SK-N-SH (cell line): ENCODE measurements around the gene TTC3. TPM values are rescaled to one million over a fixed set of nuclear protein-coding genes. Genes with fewer than 3 reads are reported as not detected.

ENCODE experiments used
- CTCF ChIA-PET: fragments of 300-600, 350-600 bp; formaldehyde crosslinking; extraction: SDS; loops from one replicate; lab custom pipeline; 2021; lab: Yijun Ruan, JAX
- POLR2A ChIA-PET: fragments of 350-600 bp; sonication (Branson Sonifier 250); formaldehyde crosslinking; extraction: SDS; loops from one replicate; lab custom pipeline; 2020; ENCODE audit warnings: antibody characterized with exemption, inconsistent platforms; lab: Yijun Ruan, JAX
- DNase-seq: peaks from one replicate; pipeline ENCODE4 v3.0.0; 2012
- H2AFZ ChIP-seq: fragments of 200-600 bp; sonication (generic); 2 replicates; pipeline ENCODE4 v1.8.1; 2016; ENCODE audit warnings: antibody characterized with exemption, mild to moderate bottlenecking, low read depth
- H3F3A ChIP-seq: fragments of 200-600 bp; sonication (generic); replicated peaks from 2 replicates; pipeline ENCODE3; 2016; ENCODE audit warnings: antibody characterized with exemption, mild to moderate bottlenecking; ENCODE audit not compliant: insufficient read depth
- H3K27ac ChIP-seq, 2 experiments: fragments of 200-500 bp in 1 of 2; fragments of 200-600 bp in 1 of 2; sonication (Bioruptor generic) in 1 of 2; sonication (generic), shearing (Covaris generic) in 1 of 2; 2 replicates each; pipeline versions ENCODE4 v1.5.1 to v1.6.1; 2014 to 2016; ENCODE audit warnings: low read depth in 2 of 2, inconsistent platforms in 1 of 2, low read length in 1 of 2, mild to moderate bottlenecking in 1 of 2, mixed read lengths in 1 of 2
- H3K27me3 ChIP-seq: fragments of 200-600 bp; sonication (generic), shearing (Covaris generic); 2 replicates; pipeline ENCODE4 v1.6.1; 2016; ENCODE audit warnings: mixed run types; ENCODE audit not compliant: insufficient read depth
- H3K36me3 ChIP-seq, 2 experiments: fragments of 200-500 bp in 1 of 2; fragments of 200-600 bp in 1 of 2; sonication (Bioruptor generic) in 1 of 2; sonication (generic) in 1 of 2; replicated peaks in 1 of 2; 2 replicates each; pipeline versions ENCODE3 to v1.5.1; 2014 to 2016; ENCODE audit warnings: low read length in 1 of 2, mild to moderate bottlenecking in 1 of 2; ENCODE audit not compliant: insufficient read depth in 2 of 2, control insufficient read depth in 1 of 2
- H3K4me1 ChIP-seq, 2 experiments: fragments of 200-500 bp in 1 of 2; fragments of 200-600 bp in 1 of 2; sonication (Bioruptor generic) in 1 of 2; sonication (generic), shearing (Covaris generic) in 1 of 2; 2 replicates each; pipeline versions ENCODE4 v1.5.1 to v1.6.1; 2014 to 2016; ENCODE audit warnings: low read depth in 1 of 2, low read length in 1 of 2, mixed run types in 1 of 2; ENCODE audit not compliant: insufficient read depth in 2 of 2, control insufficient read depth in 1 of 2
- H3K4me2 ChIP-seq: fragments of 200-600 bp; sonication (generic), shearing (Covaris generic); 2 replicates; pipeline ENCODE4 v1.6.1; 2017; ENCODE audit warnings: mixed run types
- H3K4me3 ChIP-seq, 2 experiments: fragments of 200-500 bp in 1 of 2; fragments of 200-600 bp in 1 of 2; sonication (Bioruptor generic) in 1 of 2; sonication (generic), shearing (Covaris generic) in 1 of 2; 2 replicates each; pipeline versions ENCODE4 v1.5.1 to v1.8.1; 2014 to 2016; ENCODE audit warnings: low read depth in 2 of 2, inconsistent platforms in 1 of 2, low read length in 1 of 2, mild to moderate bottlenecking in 1 of 2, mixed read lengths in 1 of 2, moderate library complexity in 1 of 2
- H3K79me2 ChIP-seq: fragments of 200-600 bp; sonication (generic); 2 replicates; pipeline ENCODE4 v1.8.1; 2017; ENCODE audit warnings: mild to moderate bottlenecking; ENCODE audit not compliant: insufficient read depth
- H3K9ac ChIP-seq: fragments of 200-600 bp; sonication (generic); 2 replicates; pipeline ENCODE4 v1.6.1; 2017; ENCODE audit warnings: mixed run types
- H3K9me2 ChIP-seq: fragments of 200-600 bp; sonication (generic); 2 replicates; pipeline ENCODE4 v1.6.1; 2017; ENCODE audit warnings: mixed run types
- H3K9me3 ChIP-seq: fragments of 200-600 bp; sonication (generic); 2 replicates; pipeline ENCODE4 v1.6.1; 2017; ENCODE audit warnings: mixed run types, mild to moderate bottlenecking, moderate library complexity
- H4K20me1 ChIP-seq: fragments of 200-600 bp; sonication (generic); 2 replicates; pipeline ENCODE4 v1.6.1; 2017; ENCODE audit warnings: mild to moderate bottlenecking, mixed run types; ENCODE audit not compliant: insufficient read depth
- FOXJ3 ChIP-seq: sonication (generic); formaldehyde crosslinking; IDR thresholded peaks from 2 replicates; pipeline ENCODE4 v1.5.1; 2020; ENCODE audit warnings: mild to moderate bottlenecking, missing genetic modification reagents
- FOXM1 ChIP-seq: IDR thresholded peaks from 2 replicates; pipeline ENCODE4 v1.4.0; 2012; ENCODE audit warnings: low read depth, mild to moderate bottlenecking
- GATA2 ChIP-seq: sonication (generic); formaldehyde crosslinking; IDR thresholded peaks from 2 replicates; pipeline ENCODE4 v1.5.0; 2020; ENCODE audit warnings: mild to moderate bottlenecking, missing genetic modification reagents
- JUND ChIP-seq: IDR thresholded peaks from 2 replicates; pipeline ENCODE4 v1.4.0; 2012
- MXI1 ChIP-seq: IDR thresholded peaks from 2 replicates; pipeline ENCODE4 v1.6.1; 2012; ENCODE audit warnings: mild to moderate bottlenecking, low read depth, low read length, improper control_type of control experiment
- RAD21 ChIP-seq: IDR thresholded peaks from 2 replicates; pipeline ENCODE4 v1.6.1; 2012; ENCODE audit warnings: mild to moderate bottlenecking, low read length
- RFX5 ChIP-seq: IDR thresholded peaks from 2 replicates; pipeline ENCODE4 v1.6.1; 2012; ENCODE audit warnings: mild to moderate bottlenecking, improper control_type of control experiment, low read length
- TCF12 ChIP-seq: IDR thresholded peaks from 2 replicates; pipeline ENCODE4 v1.4.0; 2012
- TEAD4 ChIP-seq: IDR thresholded peaks from 2 replicates; pipeline ENCODE4 v1.4.0; 2012; ENCODE audit warnings: mild to moderate bottlenecking, borderline replicate concordance; ENCODE audit not compliant: insufficient read depth
- ZBTB33 ChIP-seq: IDR thresholded peaks from 2 replicates; pipeline ENCODE4 v1.4.0; 2012; ENCODE audit warnings: low read depth, borderline replicate concordance
- WGBS: methylation state at CpG from one replicate; pipeline ENCODE4 v1.1.6; 2017; ENCODE audit warnings: low lambda C conversion rate; 5-methylcytosine and 5-hydroxymethylcytosine counted together
- polyA plus RNA-seq, 3 experiments: library from polyadenylated mRNA; depleted of rRNA; stranded (reverse); fragments of >200 nt; gene quantifications; 2 replicates each; pipeline ENCODE4 v1.2.3, GENCODE V29; 2012
- TF ChIP-seq, protein P1 (sequence below): IDR thresholded peaks from 2 replicates; pipeline ENCODE4; 2012
- TF ChIP-seq, protein P2 (sequence below): IDR thresholded peaks from 2 replicates; pipeline ENCODE4 v1.4.0; 2012; ENCODE audit warnings: low read depth
- TF ChIP-seq, protein P3 (sequence below): fragments of 150-350 bp; IDR thresholded peaks from 2 replicates; pipeline ENCODE4 v1.6.1; 2016; ENCODE audit warnings: mild to moderate bottlenecking, low read depth, low read length
- TF ChIP-seq, protein P4 (sequence below): fragments of 200-600 bp; sonication (generic); IDR thresholded peaks from 2 replicates; pipeline ENCODE4 v1.6.1; 2017; ENCODE audit warnings: antibody characterized with exemption, mild to moderate bottlenecking, moderate library complexity

The TTC3 gene
- polyA plus RNA-seq, 1 of the 3 experiments (the other 2 are of a cell fraction): 35.7 TPM

- TF ChIP-seq, protein P1, sequence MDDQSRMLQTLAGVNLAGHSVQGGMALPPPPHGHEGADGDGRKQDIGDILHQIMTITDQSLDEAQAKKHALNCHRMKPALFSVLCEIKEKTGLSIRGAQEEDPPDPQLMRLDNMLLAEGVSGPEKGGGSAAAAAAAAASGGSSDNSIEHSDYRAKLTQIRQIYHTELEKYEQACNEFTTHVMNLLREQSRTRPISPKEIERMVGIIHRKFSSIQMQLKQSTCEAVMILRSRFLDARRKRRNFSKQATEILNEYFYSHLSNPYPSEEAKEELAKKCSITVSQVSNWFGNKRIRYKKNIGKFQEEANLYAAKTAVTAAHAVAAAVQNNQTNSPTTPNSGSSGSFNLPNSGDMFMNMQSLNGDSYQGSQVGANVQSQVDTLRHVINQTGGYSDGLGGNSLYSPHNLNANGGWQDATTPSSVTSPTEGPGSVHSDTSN: no peak
These were observed 134.5 kb downstream of the TTC3 start (continued) for GRCh38 chr21:37207441-37208009.

DNA sequence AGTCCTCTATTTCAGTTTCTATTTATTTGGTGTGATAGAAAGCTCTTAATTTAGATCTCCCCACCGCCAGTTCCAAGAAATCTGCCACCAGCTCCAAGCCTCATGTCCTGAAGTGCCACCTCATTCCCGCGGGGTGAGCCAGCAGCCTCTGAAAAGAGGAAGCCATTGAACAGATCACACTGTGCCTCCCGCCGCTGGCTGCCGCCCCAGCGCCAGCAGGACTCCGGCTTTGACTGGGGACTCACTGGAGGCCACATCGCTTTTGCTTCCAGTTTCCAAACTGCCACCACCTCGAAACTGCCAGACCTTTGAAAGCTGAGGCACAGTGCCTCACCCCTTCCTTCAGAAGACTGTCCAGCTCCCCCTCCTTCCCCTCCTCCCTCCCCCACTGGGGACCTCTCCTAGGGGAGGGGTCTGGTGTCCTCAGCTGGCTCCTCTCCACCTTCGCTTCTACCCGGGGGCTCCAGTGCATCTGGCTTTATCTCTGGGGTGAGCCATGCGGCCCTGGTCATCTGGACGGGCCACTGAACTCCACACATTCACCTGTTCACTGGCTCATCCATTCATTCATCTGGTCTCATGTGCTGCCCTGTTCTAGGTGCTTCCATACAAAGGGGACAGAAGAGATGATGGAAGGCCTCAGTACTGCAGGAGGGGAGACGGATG lies 135.1 kb downstream of the TTC3 start:
- H4K20me1 ChIP-seq: no peaks in the 10 kb centered on the region
- DNase-seq: peak; percentile 56
- WGBS: 83% methylated on average over 15 of the region's 15 CpGs
- H3K36me3 ChIP-seq: peaks cover 6 to 8% of the 10 kb centered on the region in 2 experiments
- H3K79me2 ChIP-seq: no peaks in the 10 kb centered on the region
- H3K27me3 ChIP-seq: no peaks in the 10 kb centered on the region
- H3K4me1 ChIP-seq: peaks cover 0 to 20% of the 10 kb centered on the region in 2 experiments; a peak in 1 of 4 replicates
- H3K9me3 ChIP-seq: no peaks in the 10 kb centered on the region
- no peaks in the 10 kb centered on the region for H3K9me2 ChIP-seq
- H3K4me2 ChIP-seq: no peak overlapping the region
- H3F3A ChIP-seq: no peaks in the 10 kb centered on the region
- CTCF ChIA-PET: interaction anchor here (1.4 kb wide), 1 partner anchor 34 kb away, joined by 3 read pairs; no protein-coding TSS in a partner anchor
- POLR2A ChIA-PET: no interaction called here
- H3K27ac ChIP-seq: peak overlapping the region in 1 of 2 experiments; percentile 53; a peak in 2 of 4 replicates
- no peak overlapping the region for H2AFZ ChIP-seq
- TF ChIP-seq, protein P2, sequence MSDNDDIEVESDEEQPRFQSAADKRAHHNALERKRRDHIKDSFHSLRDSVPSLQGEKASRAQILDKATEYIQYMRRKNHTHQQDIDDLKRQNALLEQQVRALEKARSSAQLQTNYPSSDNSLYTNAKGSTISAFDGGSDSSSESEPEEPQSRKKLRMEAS: no peak
- TF ChIP-seq, protein P3, sequence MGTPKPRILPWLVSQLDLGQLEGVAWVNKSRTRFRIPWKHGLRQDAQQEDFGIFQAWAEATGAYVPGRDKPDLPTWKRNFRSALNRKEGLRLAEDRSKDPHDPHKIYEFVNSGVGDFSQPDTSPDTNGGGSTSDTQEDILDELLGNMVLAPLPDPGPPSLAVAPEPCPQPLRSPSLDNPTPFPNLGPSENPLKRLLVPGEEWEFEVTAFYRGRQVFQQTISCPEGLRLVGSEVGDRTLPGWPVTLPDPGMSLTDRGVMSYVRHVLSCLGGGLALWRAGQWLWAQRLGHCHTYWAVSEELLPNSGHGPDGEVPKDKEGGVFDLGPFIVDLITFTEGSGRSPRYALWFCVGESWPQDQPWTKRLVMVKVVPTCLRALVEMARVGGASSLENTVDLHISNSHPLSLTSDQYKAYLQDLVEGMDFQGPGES: no peak
- TF ChIP-seq ZBTB33 (no peak), RAD21 (no peak), GATA2 (CRISPR knock-in tag) (no peak), FOXM1 (no peak), MXI1 (no peak), TEAD4 (no peak), TCF12 (no peak), FOXJ3 (CRISPR knock-in tag) (no peak), JUND (no peak), RFX5 (no peak)
- TF ChIP-seq, protein P4, sequence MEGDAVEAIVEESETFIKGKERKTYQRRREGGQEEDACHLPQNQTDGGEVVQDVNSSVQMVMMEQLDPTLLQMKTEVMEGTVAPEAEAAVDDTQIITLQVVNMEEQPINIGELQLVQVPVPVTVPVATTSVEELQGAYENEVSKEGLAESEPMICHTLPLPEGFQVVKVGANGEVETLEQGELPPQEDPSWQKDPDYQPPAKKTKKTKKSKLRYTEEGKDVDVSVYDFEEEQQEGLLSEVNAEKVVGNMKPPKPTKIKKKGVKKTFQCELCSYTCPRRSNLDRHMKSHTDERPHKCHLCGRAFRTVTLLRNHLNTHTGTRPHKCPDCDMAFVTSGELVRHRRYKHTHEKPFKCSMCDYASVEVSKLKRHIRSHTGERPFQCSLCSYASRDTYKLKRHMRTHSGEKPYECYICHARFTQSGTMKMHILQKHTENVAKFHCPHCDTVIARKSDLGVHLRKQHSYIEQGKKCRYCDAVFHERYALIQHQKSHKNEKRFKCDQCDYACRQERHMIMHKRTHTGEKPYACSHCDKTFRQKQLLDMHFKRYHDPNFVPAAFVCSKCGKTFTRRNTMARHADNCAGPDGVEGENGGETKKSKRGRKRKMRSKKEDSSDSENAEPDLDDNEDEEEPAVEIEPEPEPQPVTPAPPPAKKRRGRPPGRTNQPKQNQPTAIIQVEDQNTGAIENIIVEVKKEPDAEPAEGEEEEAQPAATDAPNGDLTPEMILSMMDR: no peak
- TF ChIP-seq, protein P1: no peak
- TF ChIP-seq, all 33 proteins: peak for 0
- H3K4me3 ChIP-seq: no peak overlapping the region
- H3K9ac ChIP-seq: no peak overlapping the region
